GM12878 (cell line): Measurements from ENCODE around the gene ABCB9. TPM values are rescaled to one million over a fixed set of nuclear protein-coding genes. Genes with fewer than 3 reads are reported as not detected.

Experiments used
- ATAC-seq: fragments of 200-7000 bp; cut with Tn5 transposase; 3 replicates; pipeline ENCODE4 v1.9.1; 2020; ENCODE audit warnings: mild to moderate bottlenecking, moderate library complexity
- BruUV-seq: library from RNA; stranded (reverse); fragments of 400-500 nt; replicated peaks from 2 replicates; lab custom pipeline; 2021; lab: Mats Ljungman, UMichigan
- CTCF ChIA-PET: fragments of 300-600 bp; sonication (Branson Sonifier 250); formaldehyde crosslinking; extraction: SDS; loops from one replicate; lab custom pipeline; 2021; ENCODE audit warnings: inconsistent platforms; lab: Yijun Ruan, JAX
- POLR2A ChIA-PET: fragments of 350-600 bp; formaldehyde crosslinking; extraction: SDS; loops from one replicate; lab custom pipeline; 2021; ENCODE audit warnings: inconsistent platforms; lab: Charles Lee
- RAD21 ChIA-PET: fragments of 300-600 bp; sonication (Branson Sonifier 250); formaldehyde crosslinking; loops from one replicate; lab custom pipeline; 2023; ENCODE audit warnings: antibody characterized with exemption; ENCODE audit not compliant: unreplicated experiment; lab: Charles Lee
- SMC1A ChIA-PET: fragments of 300-600 bp; sonication (Branson Sonifier 250); formaldehyde crosslinking; loops from one replicate; lab custom pipeline; 2023; ENCODE audit not compliant: unreplicated experiment, uncharacterized antibody; lab: Charles Lee
- DNase-seq: peaks from one replicate; pipeline ENCODE4 v3.0.0-alpha.2; 2011; ENCODE audit warnings: low read depth, low spot score
- FAIRE-seq: peaks from 3 replicates; lab custom pipeline; 2011; peaks lifted over from hg19 to GRCh38; lab: Jason Lieb, UNC
- H2AFZ ChIP-seq: 2 replicates; pipeline ENCODE4 v1.6.0; 2011; ENCODE audit warnings: low read depth, low read length, control low read depth; ENCODE audit not compliant: control insufficient read depth
- H3K27ac ChIP-seq: 2 replicates; pipeline ENCODE4 v1.5.1; 2011; ENCODE audit warnings: control low read depth; ENCODE audit not compliant: control insufficient read depth, insufficient read depth
- H3K27me3 ChIP-seq, 2 experiments: replicated peaks in 1 of 2; 2 replicates each; pipeline versions ENCODE4 v1.6.0 to v1.6.1; 2011; ENCODE audit warnings: low read length in 1 of 2; ENCODE audit not compliant: control insufficient read depth in 2 of 2, insufficient read depth in 2 of 2
- H3K36me3 ChIP-seq, 2 experiments: 2 replicates each; pipeline ENCODE4 v1.5.1; 2011; ENCODE audit warnings: low read length in 1 of 2; ENCODE audit not compliant: control insufficient read depth in 2 of 2, insufficient read depth in 2 of 2
- H3K4me1 ChIP-seq: 2 replicates; pipeline ENCODE4 v1.6.1; 2011; ENCODE audit warnings: mild to moderate bottlenecking, low read length, moderate library complexity, mixed read lengths; ENCODE audit not compliant: control insufficient read depth, insufficient read depth
- H3K4me2 ChIP-seq: 2 replicates; pipeline ENCODE4 v1.6.0; 2011; ENCODE audit warnings: control low read depth; ENCODE audit not compliant: control insufficient read depth, insufficient read depth
- H3K4me3 ChIP-seq: fragments of 200-600 bp; sonication (generic); 2 replicates; pipeline ENCODE4 v1.5.1; 2016
- H3K79me2 ChIP-seq: 2 replicates; pipeline ENCODE4 v1.6.0; 2011; ENCODE audit warnings: low read length; ENCODE audit not compliant: control insufficient read depth, insufficient read depth
- H3K9ac ChIP-seq: 2 replicates; pipeline ENCODE4 v1.8.0; 2011; ENCODE audit warnings: low read length, control low read depth, mixed read lengths; ENCODE audit not compliant: control insufficient read depth, insufficient read depth
- H3K9me3 ChIP-seq: replicated peaks from 3 replicates; pipeline ENCODE4 v1.5.1; 2011; ENCODE audit warnings: mild to moderate bottlenecking, low read length; ENCODE audit not compliant: control insufficient read depth, insufficient read depth
- H4K20me1 ChIP-seq: 2 replicates; pipeline ENCODE4 v1.6.0; 2011; ENCODE audit not compliant: control insufficient read depth, insufficient read depth
- BCL3 ChIP-seq: IDR thresholded peaks from 2 replicates; pipeline ENCODE4 v1.6.1; 2011; ENCODE audit warnings: borderline replicate concordance, low read depth, mild to moderate bottlenecking, moderate library complexity, low read length; ENCODE audit not compliant: insufficient read depth, poor library complexity, severe bottlenecking
- CEBPZ ChIP-seq: fragments of 150-350 bp; IDR thresholded peaks from 2 replicates; pipeline ENCODE4 v1.6.1; 2016; ENCODE audit warnings: low read depth, low read length
- CTCF ChIP-seq, 3 experiments: IDR thresholded peaks in 2 of 3; conservative IDR thresholded peaks in 1 of 3; 2 replicates each; pipeline ENCODE4 v1.5.1; 2011; ENCODE audit warnings: low read depth in 3 of 3, low read length in 3 of 3, mild to moderate bottlenecking in 3 of 3, control low read depth in 2 of 3, moderate library complexity in 2 of 3, inconsistent platforms in 1 of 3, mixed read lengths in 1 of 3; ENCODE audit not compliant: control insufficient read depth in 2 of 3, insufficient read depth in 1 of 3; ENCODE audit errors: extremely low read depth in 1 of 3
- EGR1 ChIP-seq, 2 experiments: IDR thresholded peaks; 1 replicate in 1 of 2; 2 replicates in 1 of 2; pipeline ENCODE4 v1.6.1; 2011 to 2012; ENCODE audit warnings: low read depth in 2 of 2, low read length in 2 of 2, borderline replicate concordance in 1 of 2, mild to moderate bottlenecking in 1 of 2, moderate library complexity in 1 of 2
- MLLT1 ChIP-seq: fragments of 450-650 bp; IDR thresholded peaks from 2 replicates; pipeline ENCODE4 v1.6.1; 2016; ENCODE audit warnings: mild to moderate bottlenecking
- RAD21 ChIP-seq: IDR thresholded peaks from 2 replicates; pipeline ENCODE4 v1.6.1; 2011; ENCODE audit warnings: mild to moderate bottlenecking, low read depth, low read length, moderate library complexity; ENCODE audit not compliant: insufficient read depth
- YBX1 ChIP-seq: fragments of 450-650 bp; IDR thresholded peaks from 2 replicates; pipeline ENCODE4 v1.6.1; 2016; ENCODE audit warnings: antibody characterized with exemption
- ZBTB33 ChIP-seq: fragments of 450-650 bp; IDR thresholded peaks from 2 replicates; pipeline ENCODE4 v1.6.1; 2017; ENCODE audit warnings: mild to moderate bottlenecking
- WGBS: methylation state at CpG from one replicate; pipeline ENCODE4 v1.1.6; 2016; ENCODE audit warnings: low lambda C conversion rate; ENCODE audit not compliant: insufficient replicate concordance, insufficient coverage; ENCODE audit errors: missing lambda C conversion rate; 5-methylcytosine and 5-hydroxymethylcytosine counted together
- in situ Hi-C: fragments of 300-500 bp; cut with MboI; formaldehyde crosslinking; loops from 9 replicates; pipeline ENCODE4 v1.14.3; 2018; ENCODE audit warnings: mixed read lengths
- intact Hi-C: fragments of 100-400 bp; cut with micrococcal nuclease; formaldehyde crosslinking; loops from one replicate; pipeline ENCODE4 v1.14.2; 2022; ENCODE audit not compliant: unreplicated experiment
- polyA plus RNA-seq, 11 experiments: library from polyadenylated mRNA; depleted of rRNA in 4 of 11; unstranded in 6 of 11; stranded (reverse) in 5 of 11; fragments of >200 nt; fragmentation: Nextera tagmentation in 4 of 11; fragmentation: Illumina TruSeq in 1 of 11; extraction: Ambion mirVana in 4 of 11; extraction: Trizol in 1 of 11; gene quantifications; 1 replicate in 1 of 11; 2 replicates in 10 of 11; pipeline versions ENCODE4 v1.2.1 to v1.2.3, GENCODE V29; 2011 to 2016; ENCODE audit warnings: inconsistent platforms in 2 of 11, missing spikeins in 2 of 11, low read depth in 1 of 11
- total RNA-seq, 4 experiments: library from RNA; depleted of rRNA in 3 of 4; stranded (reverse); fragments of >200 nt in 3 of 4; fragmentation: Illumina TruSeq in 1 of 4; extraction: Trizol in 1 of 4; gene quantifications; 2 replicates each; pipeline versions ENCODE4 v1.2.1 to v1.2.3, GENCODE V29; 2013 to 2021

The ABCB9 gene
- total and polyA plus RNA-seq, 10 of the 15 experiments (the other 5 are each of a cell fraction or from before 2014, with no cell fraction given), result 0.37 to 4.9 (median 3.1) TPM

- TF ChIP-seq MLLT1 (no peak), EGR1 (IDR thresholded peaks at IDR 0.05; ENCODE audit: borderline replicate concordance in 1 of 2, low read depth in 2 of 2, low read length in 2 of 2) (no peak)
These were observed 1.8 kb upstream of the ABCB9 start (continued) for GRCh38 chr12:122968104-122968503.

- H4K20me1 ChIP-seq, result peaks cover 3% of the 10 kb centered on the region
- no peak overlapping the region for H2AFZ ChIP-seq
- ChIA-PET POLR2A (interaction anchor here (0.5 kb wide), 2 partner anchors 260 to 623 kb away, joined by 4 to 5 read pairs; no protein-coding TSS in a partner anchor), SMC1A (interaction anchor here (1.0 to 1.8 kb wide), 4 partner anchors 9 to 271 kb away, joined by 3 to 5 read pairs (median 4); no protein-coding TSS in a partner anchor), RAD21 (interaction anchor here (0.6 to 1.6 kb wide), 4 partner anchors 102 to 1934 kb away, joined by 3 to 5 read pairs (median 3); no protein-coding TSS in a partner anchor), CTCF (interaction anchor here (0.6 to 2.0 kb wide), 6 partner anchors 14 to 271 kb away, joined by 3 to 6 read pairs (median 4); no protein-coding TSS in a partner anchor)
- FAIRE-seq (no peak), ATAC-seq (no peak), DNase-seq (no peak)
- H3K79me2 ChIP-seq, result no peaks in the 10 kb centered on the region
- no TSS peak for BruUV-seq
- no peaks in the 10 kb centered on the region for H3K36me3 ChIP-seq
- no peak overlapping the region for H3K4me3 ChIP-seq
- intact Hi-C loops, result no loop called here
- no peak overlapping the region; the same call in 1 of the 2 replicates for H3K4me2 ChIP-seq
- H3K27me3 ChIP-seq, result no peaks in the 10 kb centered on the region
- no peak overlapping the region for H3K9ac ChIP-seq
- in situ Hi-C loops, result no loop called here
- no peaks in the 10 kb centered on the region for H3K9me3 ChIP-seq
- H3K27ac ChIP-seq, result no peak overlapping the region
- 72% methylated on average over 15 of the region's 15 CpGs for WGBS
- H3K4me1 ChIP-seq, result peaks cover 4% of the 10 kb centered on the region; the same call in 1 of the 2 replicates
- no peak for TF ChIP-seq BCL3
- no peak for TF ChIP-seq CTCF (IDR thresholded peaks at IDR 0.05 in 2 of 3, conservative IDR thresholded peaks at IDR 0.05 in 1 of 3; ENCODE audit: control insufficient read depth in 2 of 3, extremely low read depth in 1 of 3, insufficient read depth in 1 of 3, low read depth in 3 of 3, low read length in 3 of 3)
- TF ChIP-seq CEBPZ, result no peak
- TF ChIP-seq YBX1, result no peak
- no peak for TF ChIP-seq RAD21
- no peak for TF ChIP-seq ZBTB33
These were observed 684 bp upstream of the ABCB9 start for GRCh38 chr12:122966743-122967550.
